ENCODE measurements around the gene RNF214. TPM values are rescaled to one million over a fixed set of nuclear protein-coding genes. Genes with fewer than 3 reads are reported as not detected.

Gene RNF214
- polyA plus RNA-seq, 1 donor (not counting 4 experiments of a cell fraction or from before 2014, with no cell fraction given), result 11.8 TPM

DNA sequence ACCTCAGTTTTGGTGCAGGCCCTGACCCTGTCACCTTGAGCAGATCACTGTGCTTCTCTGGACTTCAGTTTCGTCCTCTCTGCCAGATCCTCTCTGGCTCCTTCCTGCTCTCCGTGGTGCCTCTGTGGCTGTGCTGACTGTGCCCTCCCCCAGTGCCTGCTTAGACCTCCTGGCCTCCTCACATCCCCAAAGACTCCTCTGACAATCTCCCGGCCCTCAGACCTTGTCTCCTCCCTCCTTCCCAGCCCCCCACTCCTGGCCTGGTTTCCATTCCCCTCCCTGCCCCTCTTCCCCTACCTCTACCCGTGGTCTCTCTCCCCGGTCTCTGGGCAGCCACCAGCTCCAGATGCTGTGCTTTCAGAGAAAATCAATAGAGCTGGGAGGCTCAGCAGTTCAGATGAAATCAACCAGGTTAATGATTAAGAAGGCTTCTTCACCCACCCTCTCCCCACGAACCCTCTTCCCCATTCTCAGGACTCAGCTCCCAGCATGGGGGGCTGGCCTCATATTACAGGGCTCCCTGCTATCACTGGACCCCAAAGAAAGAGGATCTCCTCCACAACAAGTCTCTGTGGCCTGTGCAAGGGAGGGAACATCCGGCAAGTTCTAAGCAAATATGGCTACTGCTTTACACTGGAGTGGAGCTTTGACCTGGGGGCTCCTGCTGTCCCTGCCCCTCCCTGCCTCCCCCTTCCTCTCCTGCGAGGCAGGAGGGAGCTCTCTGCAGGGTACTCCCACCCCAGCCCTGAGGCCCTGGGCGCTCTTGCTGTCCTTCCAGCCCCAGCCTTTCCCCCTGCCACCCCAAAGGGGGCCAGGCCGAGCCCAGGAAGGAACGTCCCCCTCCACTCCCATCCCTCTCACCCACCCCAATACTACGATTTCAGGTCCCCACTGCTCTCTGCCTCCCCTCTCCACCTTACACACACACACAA lies 67.1 kb downstream of the RNF214 start:
- Histone ChIP-seq H3K9me1 (ENCODE audit: control insufficient read depth, extremely low read depth, insufficient read depth, low read length) (no peaks in the 10 kb centered on the region), H3K79me2 (ENCODE audit: control insufficient read depth, insufficient read depth, low read length) (no peaks in the 10 kb centered on the region), H3K9me3 (ENCODE audit: control insufficient read depth, low read depth, low read length) (no peaks in the 10 kb centered on the region), H3K9ac (ENCODE audit: control insufficient read depth, extremely low read depth, insufficient read depth, low read length) (no peak overlapping the region), H3K4me3 (ENCODE audit: control insufficient read depth in 2 of 3, extremely low read depth in 1 of 3, insufficient read depth in 2 of 3, low read depth in 1 of 3, low read length in 3 of 3) (no peak overlapping the region), H3K27me3 (ENCODE audit: control insufficient read depth, extremely low read depth, insufficient read depth, low read length) (no peaks in the 10 kb centered on the region), H3K4me1 (ENCODE audit: control insufficient read depth, extremely low read depth, insufficient read depth, low read length) (no peaks in the 10 kb centered on the region), H3K27ac (ENCODE audit: control insufficient read depth, insufficient read depth, low read length) (no peak overlapping the region), H3K36me3 (ENCODE audit: control insufficient read depth in 2 of 2, extremely low read depth in 1 of 2, insufficient read depth in 2 of 2, low read length in 2 of 2) (no peaks in the 10 kb centered on the region), H4K20me1 (ENCODE audit: control insufficient read depth, extremely low read depth, insufficient read depth, low read length) (no peaks in the 10 kb centered on the region), H3K4me2 (ENCODE audit: control insufficient read depth, extremely low read depth, insufficient read depth, low read depth, low read length) (no peak overlapping the region), H2AFZ (ENCODE audit: control insufficient read depth, low read length) (no peak overlapping the region)
- no peak for DNase-seq (ENCODE audit: low read depth, low spot score)
- dilution Hi-C loops (cut with MboI; ENCODE audit: extremely low pct_ligation_motif_present, low sequenced_read_pairs), result no loop called here
- FAIRE-seq, result no peak
- TF ChIP-seq EZH2 (IDR thresholded peaks at IDR 0.05; ENCODE audit: low read length), result no peak
- TF ChIP-seq, protein P1, sequence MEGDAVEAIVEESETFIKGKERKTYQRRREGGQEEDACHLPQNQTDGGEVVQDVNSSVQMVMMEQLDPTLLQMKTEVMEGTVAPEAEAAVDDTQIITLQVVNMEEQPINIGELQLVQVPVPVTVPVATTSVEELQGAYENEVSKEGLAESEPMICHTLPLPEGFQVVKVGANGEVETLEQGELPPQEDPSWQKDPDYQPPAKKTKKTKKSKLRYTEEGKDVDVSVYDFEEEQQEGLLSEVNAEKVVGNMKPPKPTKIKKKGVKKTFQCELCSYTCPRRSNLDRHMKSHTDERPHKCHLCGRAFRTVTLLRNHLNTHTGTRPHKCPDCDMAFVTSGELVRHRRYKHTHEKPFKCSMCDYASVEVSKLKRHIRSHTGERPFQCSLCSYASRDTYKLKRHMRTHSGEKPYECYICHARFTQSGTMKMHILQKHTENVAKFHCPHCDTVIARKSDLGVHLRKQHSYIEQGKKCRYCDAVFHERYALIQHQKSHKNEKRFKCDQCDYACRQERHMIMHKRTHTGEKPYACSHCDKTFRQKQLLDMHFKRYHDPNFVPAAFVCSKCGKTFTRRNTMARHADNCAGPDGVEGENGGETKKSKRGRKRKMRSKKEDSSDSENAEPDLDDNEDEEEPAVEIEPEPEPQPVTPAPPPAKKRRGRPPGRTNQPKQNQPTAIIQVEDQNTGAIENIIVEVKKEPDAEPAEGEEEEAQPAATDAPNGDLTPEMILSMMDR (optimal IDR thresholded peaks at IDR 0.05 in 1 of 3, IDR thresholded peaks at IDR 0.05 in 1 of 3, conservative IDR thresholded peaks at IDR 0.05 in 1 of 3; ENCODE audit: extremely low read depth in 1 of 3, insufficient read depth in 2 of 3, low read length in 3 of 3), result no peak

DNA sequence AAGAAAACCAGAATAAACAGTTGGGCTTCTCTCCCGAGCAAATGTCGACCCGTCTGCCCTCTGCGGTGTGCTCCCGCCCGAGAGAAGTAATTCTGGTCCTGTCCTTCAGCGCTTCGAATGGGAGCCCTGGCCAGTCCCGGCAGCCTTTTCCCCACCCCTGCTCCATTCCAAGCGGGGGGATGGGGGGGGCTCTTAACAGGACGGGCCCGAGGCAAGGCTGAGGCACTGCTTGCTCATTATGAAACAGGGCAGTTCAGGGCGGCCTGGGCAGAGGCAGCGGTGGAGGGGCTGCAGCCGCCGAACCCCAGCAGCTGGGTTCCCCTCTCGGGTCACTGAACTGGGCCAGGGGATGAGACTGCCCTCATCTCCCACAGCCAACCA lies 67.8 kb downstream of the RNF214 start:
- Histone ChIP-seq H3K79me2 (ENCODE audit: control insufficient read depth, insufficient read depth, low read length) (no peaks in the 10 kb centered on the region), H2AFZ (ENCODE audit: control insufficient read depth, low read length) (no peak overlapping the region), H3K27ac (ENCODE audit: control insufficient read depth, insufficient read depth, low read length) (no peak overlapping the region), H3K9ac (ENCODE audit: control insufficient read depth, extremely low read depth, insufficient read depth, low read length) (no peak overlapping the region), H3K9me1 (ENCODE audit: control insufficient read depth, extremely low read depth, insufficient read depth, low read length) (no peaks in the 10 kb centered on the region), H3K9me3 (ENCODE audit: control insufficient read depth, low read depth, low read length) (no peaks in the 10 kb centered on the region), H3K4me2 (ENCODE audit: control insufficient read depth, extremely low read depth, insufficient read depth, low read depth, low read length) (no peak overlapping the region), H3K36me3 (ENCODE audit: control insufficient read depth in 2 of 2, extremely low read depth in 1 of 2, insufficient read depth in 2 of 2, low read length in 2 of 2) (no peaks in the 10 kb centered on the region), H3K4me1 (ENCODE audit: control insufficient read depth, extremely low read depth, insufficient read depth, low read length) (no peaks in the 10 kb centered on the region), H3K4me3 (ENCODE audit: control insufficient read depth in 2 of 3, extremely low read depth in 1 of 3, insufficient read depth in 2 of 3, low read depth in 1 of 3, low read length in 3 of 3) (no peak overlapping the region), H4K20me1 (ENCODE audit: control insufficient read depth, extremely low read depth, insufficient read depth, low read length) (no peaks in the 10 kb centered on the region), H3K27me3 (ENCODE audit: control insufficient read depth, extremely low read depth, insufficient read depth, low read length) (no peaks in the 10 kb centered on the region)
- FAIRE-seq (no peak), DNase-seq (ENCODE audit: low read depth, low spot score) (no peak)
- TF ChIP-seq, protein P1 (optimal IDR thresholded peaks at IDR 0.05 in 1 of 3, IDR thresholded peaks at IDR 0.05 in 1 of 3, conservative IDR thresholded peaks at IDR 0.05 in 1 of 3; ENCODE audit: extremely low read depth in 1 of 3, insufficient read depth in 2 of 3, low read length in 3 of 3), result no peak
- no peak for TF ChIP-seq EZH2 (IDR thresholded peaks at IDR 0.05; ENCODE audit: low read length)
- dilution Hi-C loops (cut with MboI; ENCODE audit: extremely low pct_ligation_motif_present, low sequenced_read_pairs), result no loop called here

Measured in keratinocyte (primary cell).